NT2/D1 (cell line): ENCODE measurements around the gene ITGB7.

Experiments
- SUZ12 ChIP-seq: IDR thresholded peaks from 2 replicates; pipeline ENCODE4 v1.6.1; 2011; ENCODE audit not compliant: insufficient read length, insufficient read depth; ENCODE audit errors: extremely low read depth
- YY1 ChIP-seq: IDR thresholded peaks from 2 replicates; pipeline ENCODE4 v1.6.1; 2011; ENCODE audit not compliant: insufficient read length, insufficient read depth
- ZNF274 ChIP-seq: IDR thresholded peaks from 2 replicates; pipeline ENCODE4 v1.6.1; 2011; ENCODE audit warnings: mild to moderate bottlenecking, low read depth, low read length

DNA sequence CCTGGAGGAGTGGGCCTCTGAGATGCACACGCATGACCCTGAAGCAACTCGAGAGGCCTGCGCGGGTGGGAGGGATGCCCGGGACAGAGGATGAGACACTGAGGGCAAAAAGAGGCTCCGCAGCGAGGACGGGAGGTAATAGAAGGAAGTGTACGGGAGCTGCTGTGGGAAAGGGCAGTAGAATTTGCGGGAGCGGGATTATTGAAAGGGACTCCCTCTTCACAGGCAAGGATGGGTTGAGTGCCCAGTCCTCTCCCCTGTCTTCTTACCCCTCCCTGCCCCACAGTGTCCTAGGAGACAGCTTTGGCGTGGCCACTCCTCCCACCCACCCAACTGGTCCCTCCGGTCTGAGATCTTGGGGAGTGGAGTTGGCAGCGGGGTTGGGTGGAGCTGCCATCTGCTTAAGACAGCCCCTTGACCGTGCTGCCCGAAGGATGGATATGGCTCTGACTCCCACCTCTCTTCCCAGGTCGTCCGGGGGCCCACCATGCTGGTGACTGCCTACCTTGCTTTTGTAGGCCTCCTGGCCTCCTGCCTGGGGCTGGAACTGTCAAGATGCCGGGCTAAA lies 45.4 kb upstream of the ITGB7 start:
- TF ChIP-seq SUZ12: no peak
- no peak for TF ChIP-seq ZNF274
- no peak for TF ChIP-seq YY1
